K562 (cell line): ENCODE data around the gene PDIA4. TPM values are rescaled to one million over a fixed set of nuclear protein-coding genes. Genes with fewer than 3 reads are reported as not detected.

Experiments used
- ATF1 ChIP-seq, 2 experiments: fragments of 450-650 bp in 1 of 2; IDR thresholded peaks; 2 replicates each; pipeline ENCODE4 v1.6.1; 2016; ENCODE audit warnings: missing compliant biosample characterization in 1 of 2, missing genetic modification characterization in 1 of 2
- CLOCK ChIP-seq: fragments of 250-450 bp; sonication (Bioruptor Pico); IDR thresholded peaks from 2 replicates; pipeline ENCODE4 v1.4.0; 2020; ENCODE audit warnings: mild to moderate bottlenecking, moderate library complexity, borderline replicate concordance
- ID3 ChIP-seq, 2 experiments: fragments of 250-450 bp in 1 of 2; fragments of 450-650 bp in 1 of 2; sonication (Bioruptor Pico) in 1 of 2; IDR thresholded peaks; 2 replicates each; pipeline versions ENCODE4 v1.6.1 to v1.8.0; 2016 to 2021; ENCODE audit warnings: mild to moderate bottlenecking in 2 of 2, moderate library complexity in 2 of 2, missing compliant biosample characterization in 1 of 2, missing genetic modification characterization in 1 of 2
- MGA ChIP-seq: fragments of 450-650 bp; IDR thresholded peaks from 2 replicates; pipeline ENCODE4 v1.6.1; 2016; ENCODE audit warnings: mild to moderate bottlenecking, moderate library complexity
- TBP ChIP-seq: optimal IDR thresholded peaks from 2 replicates; pipeline ENCODE3; 2011; ENCODE audit warnings: low read depth, low read length, improper control_type of control experiment
- USF1 ChIP-seq: sonication (generic); formaldehyde crosslinking; IDR thresholded peaks from 2 replicates; pipeline ENCODE4 v1.9.0; 2022; ENCODE audit warnings: mild to moderate bottlenecking, missing genetic modification reagents
- ZNF354B ChIP-seq: fragments of 250-450 bp; sonication (Bioruptor Pico); IDR thresholded peaks from 2 replicates; pipeline ENCODE4 v1.4.0; 2020
- ZNF511 ChIP-seq: sonication (generic); formaldehyde crosslinking; IDR thresholded peaks from 2 replicates; pipeline ENCODE4 v1.8.0; 2022; ENCODE audit warnings: mild to moderate bottlenecking, missing genetic modification reagents
- polyA plus RNA-seq, 8 experiments: library from polyadenylated mRNA; depleted of rRNA in 4 of 8; stranded (reverse) in 5 of 8; unstranded in 3 of 8; fragments of >200 nt; fragmentation: Nextera tagmentation in 2 of 8; fragmentation: Illumina TruSeq in 1 of 8; extraction: Ambion mirVana in 2 of 8; extraction: Trizol in 1 of 8; gene quantifications; 2 replicates each; pipeline versions ENCODE4 v1.2.1 to v1.2.3, GENCODE V29; 2011 to 2014; ENCODE audit warnings: inconsistent platforms in 1 of 8, missing spikeins in 1 of 8
- total RNA-seq, 7 experiments: library from RNA; depleted of rRNA in 6 of 7; stranded (reverse); fragments of >200 nt in 6 of 7; fragmentation: Illumina TruSeq in 2 of 7; extraction: Trizol in 2 of 7; gene quantifications; 2 replicates each; pipeline versions ENCODE4 v1.2.1 to v1.2.3, GENCODE V29; 2011 to 2021; ENCODE audit warnings: low replicate concordance in 1 of 7

The PDIA4 gene
- total and polyA plus RNA-seq, 9 of the 15 experiments (the other 6 are each of a cell fraction or from before 2014, with no cell fraction given), result 9.1 to 175 (median 146) TPM

- TF ChIP-seq MGA, result peak; percentile 73
- TF ChIP-seq ZNF354B, result no peak
- peak; percentile 38; the same call in 1 of the 2 replicates for TF ChIP-seq ZNF511
- no peak for TF ChIP-seq TBP
- no peak for TF ChIP-seq ID3 (CRISPR knock-in tag; IDR thresholded peaks at IDR 0.05)
- TF ChIP-seq ID3 (tag; IDR thresholded peaks at IDR 0.05), result 0 out of 2 replicates have a peak, but pooled peaks have one; percentile 18
- TF ChIP-seq ATF1 (CRISPR knock-in tag; IDR thresholded peaks at IDR 0.05), result no peak
- TF ChIP-seq ATF1 (tag; IDR thresholded peaks at IDR 0.05), result no peak
- TF ChIP-seq USF1 (CRISPR knock-in tag), result peak; percentile 9; the same call in 1 of the 2 replicates
- no peak for TF ChIP-seq CLOCK (CRISPR knock-in tag)
These were observed 22.6 kb downstream of the PDIA4 start (continued) for GRCh38 chr7:149005427-149006344.
